ENCODE measurements around the gene CLC.

DNA sequence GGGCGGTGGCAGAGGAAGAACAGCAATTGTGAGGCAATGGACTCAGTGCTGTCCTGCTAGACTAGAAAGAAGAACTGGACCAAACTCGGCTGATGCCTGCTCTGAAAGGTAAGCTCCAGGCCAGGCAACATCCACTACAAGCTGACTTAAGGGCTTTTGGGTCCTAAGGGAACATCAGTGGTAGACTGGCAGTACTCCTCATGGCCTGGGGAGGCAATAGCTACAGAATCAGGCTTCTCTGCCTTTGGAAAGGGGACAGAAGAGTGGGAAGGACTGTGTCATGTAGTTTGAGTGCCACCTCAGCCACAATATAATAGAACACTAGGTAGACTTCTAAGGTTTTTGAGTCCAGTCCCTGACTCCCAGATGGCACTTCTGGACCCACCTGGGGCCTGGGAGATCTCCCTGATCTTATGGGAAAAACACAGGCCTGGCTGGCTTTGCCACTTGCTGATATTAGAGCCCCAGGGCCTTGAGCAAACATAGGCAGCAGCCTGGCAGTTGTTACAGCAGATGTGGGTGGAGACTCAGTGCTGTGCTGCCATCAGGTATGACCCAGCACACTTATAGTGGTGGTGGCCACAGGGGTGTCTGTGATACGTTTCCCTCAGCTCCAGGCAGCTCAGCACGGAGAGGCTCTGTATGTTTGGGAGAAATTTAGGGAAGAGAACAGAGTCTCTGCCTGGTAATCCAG is 9.2 kb upstream of the CLC start:
- TF ChIP-seq, protein P1, sequence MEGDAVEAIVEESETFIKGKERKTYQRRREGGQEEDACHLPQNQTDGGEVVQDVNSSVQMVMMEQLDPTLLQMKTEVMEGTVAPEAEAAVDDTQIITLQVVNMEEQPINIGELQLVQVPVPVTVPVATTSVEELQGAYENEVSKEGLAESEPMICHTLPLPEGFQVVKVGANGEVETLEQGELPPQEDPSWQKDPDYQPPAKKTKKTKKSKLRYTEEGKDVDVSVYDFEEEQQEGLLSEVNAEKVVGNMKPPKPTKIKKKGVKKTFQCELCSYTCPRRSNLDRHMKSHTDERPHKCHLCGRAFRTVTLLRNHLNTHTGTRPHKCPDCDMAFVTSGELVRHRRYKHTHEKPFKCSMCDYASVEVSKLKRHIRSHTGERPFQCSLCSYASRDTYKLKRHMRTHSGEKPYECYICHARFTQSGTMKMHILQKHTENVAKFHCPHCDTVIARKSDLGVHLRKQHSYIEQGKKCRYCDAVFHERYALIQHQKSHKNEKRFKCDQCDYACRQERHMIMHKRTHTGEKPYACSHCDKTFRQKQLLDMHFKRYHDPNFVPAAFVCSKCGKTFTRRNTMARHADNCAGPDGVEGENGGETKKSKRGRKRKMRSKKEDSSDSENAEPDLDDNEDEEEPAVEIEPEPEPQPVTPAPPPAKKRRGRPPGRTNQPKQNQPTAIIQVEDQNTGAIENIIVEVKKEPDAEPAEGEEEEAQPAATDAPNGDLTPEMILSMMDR (IDR thresholded peaks at IDR 0.05), result no peak
- TF ChIP-seq POLR2A (IDR thresholded peaks at IDR 0.05) (no peak), POLR2AphosphoS5 (IDR thresholded peaks at IDR 0.05; ENCODE audit: insufficient read depth in 1 of 2, low read depth in 1 of 2) (no peak)
